Measurements from ENCODE around the gene CACYBP. TPM values are rescaled to one million over a fixed set of nuclear protein-coding genes. Genes with fewer than 3 reads are reported as not detected.

CACYBP gene
- total RNA-seq, 2 experiments from 2014 or later: 140 to 146 TPM

GRCh38 chr1:175024773-175025172 lies 25.0 kb downstream of the CACYBP start:
- CTCF ChIA-PET: interaction anchor here (1.6 to 3.3 kb wide), 2 partner anchors 101 to 141 kb away, joined by 3 to 20 read pairs; no protein-coding TSS in a partner anchor
- no peak for TF ChIP-seq CTCF (IDR thresholded peaks at IDR 0.05)
- H3K9me3 Mint-ChIP-seq: peaks cover 3% of the 10 kb centered on the region
- Histone ChIP-seq H3K4me1 (ENCODE audit: insufficient read depth, low read length) (peaks cover 22% of the 10 kb centered on the region), H3K9me3 (ENCODE audit: control insufficient read depth in 1 of 2, insufficient read depth in 1 of 2, low read length in 2 of 2) (peaks cover 0 to 3% of the 10 kb centered on the region in 2 experiments), H3K27me3 (ENCODE audit: control insufficient read depth in 1 of 2, insufficient read depth in 2 of 2, low read length in 2 of 2) (no peaks in the 10 kb centered on the region), H3K27ac (ENCODE audit: low read depth in 1 of 2, low read length in 2 of 2) (no peak overlapping the region), H3K4me3 (ENCODE audit: low read length) (no peak overlapping the region), H3K36me3 (ENCODE audit: insufficient read depth, low read length) (peaks cover 4% of the 10 kb centered on the region)
- peak overlapping the region; percentile 94 for H3K27ac Mint-ChIP-seq
- DNase-seq (no peak), ATAC-seq (ENCODE audit: poor library complexity) (no peak)
- H3K27me3 Mint-ChIP-seq: no peaks in the 10 kb centered on the region
- H3K36me3 Mint-ChIP-seq (ENCODE audit: low read depth): peaks cover 24% of the 10 kb centered on the region
- intact Hi-C loops (cut with DNase I, micrococcal nuclease): loop anchor here in 1 of 2 experiments (10.0 kb wide), 3 partner anchors 1000 to 1200 kb away; partner anchors contain the start of genes CENPL, COP1, DARS2 and RC3H1
- H3K4me3 Mint-ChIP-seq: peak overlapping the region; percentile 88
- POLR2A ChIA-PET: interaction anchor here (1.0 to 5.9 kb wide), 3 partner anchors 25 to 225 kb away, joined by 3 to 268 read pairs (median 16); partner anchors contain the start of gene CACYBP
- H3K4me1 Mint-ChIP-seq (ENCODE audit: low read depth): peaks cover 40% of the 10 kb centered on the region

DNA sequence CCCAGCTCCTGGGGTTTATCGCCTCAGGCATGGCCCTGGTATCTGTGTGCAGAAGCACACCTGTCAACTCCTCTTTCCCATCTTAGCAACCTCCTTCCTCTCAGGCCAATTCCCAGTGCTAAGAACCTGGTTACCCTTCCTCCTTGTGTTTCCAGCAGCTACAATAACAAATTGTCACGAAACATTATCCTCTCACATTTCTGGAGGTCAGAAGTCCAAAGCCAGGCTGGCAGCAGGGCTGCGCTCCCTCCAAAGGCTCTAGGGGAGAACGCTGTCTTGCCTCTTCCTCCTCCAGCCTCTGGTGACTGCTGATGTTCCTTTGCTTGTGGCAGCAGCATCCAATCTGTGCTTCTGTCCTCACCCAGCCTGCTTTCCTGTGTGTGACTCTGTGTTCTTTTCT lies 34.2 kb downstream of the CACYBP start:
- intact Hi-C loops (cut with DNase I, micrococcal nuclease): loop anchor here (5.0 kb wide), 3 partner anchors 158 to 288 kb away; partner anchors contain the start of gene KIAA0040 (in 1 of the 2)
- POLR2A ChIA-PET: no interaction called here
- H3K27ac ChIP-seq (ENCODE audit: low read depth in 1 of 2, low read length in 2 of 2): no peak overlapping the region
- Mint-ChIP-seq H3K4me1 (ENCODE audit: low read depth) (peaks cover 9% of the 10 kb centered on the region), H3K36me3 (ENCODE audit: low read depth) (no peaks in the 10 kb centered on the region), H3K27me3 (no peaks in the 10 kb centered on the region), H3K27ac (no peak overlapping the region), H3K9me3 (no peaks in the 10 kb centered on the region), H3K4me3 (no peak overlapping the region)
- TF ChIP-seq CTCF (IDR thresholded peaks at IDR 0.05): no peak
- H3K36me3 ChIP-seq (ENCODE audit: insufficient read depth, low read length): no peaks in the 10 kb centered on the region
- no peak overlapping the region for H3K4me3 ChIP-seq (ENCODE audit: low read length)
- H3K27me3 ChIP-seq (ENCODE audit: control insufficient read depth in 1 of 2, insufficient read depth in 2 of 2, low read length in 2 of 2): no peaks in the 10 kb centered on the region
- no peaks in the 10 kb centered on the region for H3K9me3 ChIP-seq (ENCODE audit: control insufficient read depth in 1 of 2, insufficient read depth in 1 of 2, low read length in 2 of 2)
- DNase-seq: no peak
- peaks cover 3% of the 10 kb centered on the region for H3K4me1 ChIP-seq (ENCODE audit: insufficient read depth, low read length)
- CTCF ChIA-PET: no interaction called here
- ATAC-seq (ENCODE audit: poor library complexity): no peak

DNA sequence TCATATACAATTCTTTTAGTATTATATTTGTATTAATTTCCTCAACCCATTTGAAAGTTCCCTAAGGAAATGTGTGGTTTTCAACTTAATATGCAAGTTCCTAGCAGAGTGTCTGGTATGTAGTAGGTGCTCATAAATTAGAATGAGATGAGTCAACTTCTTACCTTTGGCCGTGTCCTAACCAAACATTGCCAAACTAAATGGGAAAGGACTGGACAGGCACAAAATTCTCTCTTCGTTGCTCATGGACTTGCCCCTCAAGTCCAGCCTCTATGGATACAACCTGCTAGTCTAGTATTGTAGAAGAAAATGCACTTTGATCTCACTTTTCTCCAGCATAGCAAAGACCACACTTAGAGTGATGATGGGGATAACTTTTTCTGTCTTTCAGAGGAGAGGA lies 35.0 kb downstream of the CACYBP start:
- ATAC-seq (ENCODE audit: poor library complexity): no peak

More for the DNA sequence above, 35.0 kb downstream of the CACYBP start:
- H3K27me3 Mint-ChIP-seq: no peaks in the 10 kb centered on the region
- intact Hi-C loops (cut with DNase I, micrococcal nuclease): loop anchor here (5.0 kb wide), 3 partner anchors 158 to 288 kb away; partner anchors contain the start of gene KIAA0040 (in 1 of the 2)
- no peak for DNase-seq
- POLR2A ChIA-PET: no interaction called here
- no peaks in the 10 kb centered on the region for H3K9me3 Mint-ChIP-seq
- H3K4me1 ChIP-seq (ENCODE audit: insufficient read depth, low read length): no peaks in the 10 kb centered on the region
- no peaks in the 10 kb centered on the region for H3K36me3 Mint-ChIP-seq (ENCODE audit: low read depth)
- H3K27ac ChIP-seq (ENCODE audit: low read depth in 1 of 2, low read length in 2 of 2): no peak overlapping the region
- no peaks in the 10 kb centered on the region for H3K36me3 ChIP-seq (ENCODE audit: insufficient read depth, low read length)
- H3K4me3 Mint-ChIP-seq: no peak overlapping the region
- CTCF ChIA-PET: no interaction called here
- peaks cover 2% of the 10 kb centered on the region for H3K4me1 Mint-ChIP-seq (ENCODE audit: low read depth)
- H3K27ac Mint-ChIP-seq: no peak overlapping the region
- no peak overlapping the region for H3K4me3 ChIP-seq (ENCODE audit: low read length)
- H3K9me3 ChIP-seq (ENCODE audit: control insufficient read depth in 1 of 2, insufficient read depth in 1 of 2, low read length in 2 of 2): no peaks in the 10 kb centered on the region
- no peaks in the 10 kb centered on the region for H3K27me3 ChIP-seq (ENCODE audit: control insufficient read depth in 1 of 2, insufficient read depth in 2 of 2, low read length in 2 of 2)
- no peak for TF ChIP-seq CTCF (IDR thresholded peaks at IDR 0.05)

All from CD4-positive, alpha-beta T cell (primary cell).